Astrocyte (in vitro differentiated cells and primary cell): Measurements from ENCODE around the gene LMNTD2. TPM values are rescaled to one million over a fixed set of nuclear protein-coding genes. Genes with fewer than 3 reads are reported as not detected.

Source experiments
- DNase-seq: peaks from one replicate; pipeline ENCODE4 v3.0.0-alpha.2; 2010; ENCODE audit warnings: low read depth
- FAIRE-seq: peaks from 2 replicates; lab custom pipeline; 2011; peaks lifted over from hg19 to GRCh38; lab: Jason Lieb, UNC
- H2AFZ ChIP-seq: 2 replicates; pipeline ENCODE4 v1.6.0; 2012; ENCODE audit warnings: low read depth, low read length, inconsistent platforms
- H3K27ac ChIP-seq: 2 replicates; pipeline ENCODE4 v1.5.1; 2011; ENCODE audit warnings: low read depth, low read length, inconsistent platforms
- H3K27me3 ChIP-seq: 2 replicates; pipeline ENCODE4 v1.6.0; 2011; ENCODE audit warnings: low read length, inconsistent platforms; ENCODE audit not compliant: insufficient read depth
- H3K36me3 ChIP-seq: 2 replicates; pipeline ENCODE4 v1.5.1; 2011; ENCODE audit warnings: low read length, inconsistent platforms; ENCODE audit not compliant: insufficient read depth
- H3K4me1 ChIP-seq: 2 replicates; pipeline ENCODE4 v1.5.1; 2011; ENCODE audit warnings: low read length, inconsistent platforms; ENCODE audit not compliant: insufficient read depth
- H3K4me2 ChIP-seq: 2 replicates; pipeline ENCODE4 v1.6.0; 2012; ENCODE audit warnings: low read length, inconsistent platforms
- H3K4me3 ChIP-seq: 2 replicates; pipeline ENCODE4 v1.5.1; 2011; ENCODE audit warnings: low read depth, mild to moderate bottlenecking, low read length, inconsistent platforms; ENCODE audit not compliant: insufficient read depth
- H3K79me2 ChIP-seq: 2 replicates; pipeline ENCODE4 v1.6.0; 2012; ENCODE audit warnings: mild to moderate bottlenecking, low read length, inconsistent platforms; ENCODE audit not compliant: insufficient read depth
- H3K9ac ChIP-seq: 2 replicates; pipeline ENCODE4 v1.6.0; 2012; ENCODE audit warnings: mild to moderate bottlenecking, low read length, inconsistent platforms
- H3K9me3 ChIP-seq: 2 replicates; pipeline ENCODE4 v1.5.1; 2012; ENCODE audit warnings: low read depth, mild to moderate bottlenecking, low read length, inconsistent platforms; ENCODE audit not compliant: insufficient read depth
- H4K20me1 ChIP-seq: 2 replicates; pipeline ENCODE4 v1.6.0; 2012; ENCODE audit warnings: low read length, inconsistent platforms; ENCODE audit not compliant: insufficient read depth
- H3K27ac Mint-ChIP-seq: one replicate; pipeline ENCODE4 v1.8.0; 2021; ENCODE audit warnings: mild to moderate bottlenecking, mixed read lengths; ENCODE audit not compliant: unreplicated experiment
- H3K27me3 Mint-ChIP-seq: one replicate; pipeline ENCODE4 v1.8.0; 2021; ENCODE audit warnings: low read depth, mixed read lengths; ENCODE audit not compliant: unreplicated experiment
- H3K36me3 Mint-ChIP-seq: one replicate; pipeline ENCODE4 v1.8.0; 2021; ENCODE audit warnings: low read depth, mixed read lengths; ENCODE audit not compliant: unreplicated experiment
- H3K4me1 Mint-ChIP-seq: one replicate; pipeline ENCODE4 v1.8.0; 2021; ENCODE audit warnings: low read depth, mixed read lengths; ENCODE audit not compliant: unreplicated experiment
- H3K4me3 Mint-ChIP-seq: one replicate; pipeline ENCODE4 v1.8.0; 2021; ENCODE audit warnings: mild to moderate bottlenecking, moderate library complexity, mixed read lengths; ENCODE audit not compliant: unreplicated experiment
- H3K9me3 Mint-ChIP-seq: one replicate; pipeline ENCODE4 v1.8.0; 2021; ENCODE audit warnings: mild to moderate bottlenecking, mixed read lengths; ENCODE audit not compliant: unreplicated experiment
- EZH2 ChIP-seq: IDR thresholded peaks from 2 replicates; pipeline ENCODE4 v1.6.1; 2012; ENCODE audit warnings: mild to moderate bottlenecking, low read length, inconsistent platforms; ENCODE audit not compliant: insufficient read depth
- total RNA-seq: library from RNA; stranded (reverse); gene quantifications from 2 replicates; pipeline ENCODE4 v1.2.1, GENCODE V29; 2021
- TF ChIP-seq, protein P1 (sequence below): IDR thresholded peaks from 2 replicates; pipeline ENCODE4 v1.5.1; 2011; ENCODE audit warnings: low read depth, mild to moderate bottlenecking, inconsistent platforms, low read length, moderate library complexity; ENCODE audit not compliant: insufficient read depth

LMNTD2 gene
- total RNA-seq, 1 donor from 2014 or later: 2.8 TPM

DNA sequence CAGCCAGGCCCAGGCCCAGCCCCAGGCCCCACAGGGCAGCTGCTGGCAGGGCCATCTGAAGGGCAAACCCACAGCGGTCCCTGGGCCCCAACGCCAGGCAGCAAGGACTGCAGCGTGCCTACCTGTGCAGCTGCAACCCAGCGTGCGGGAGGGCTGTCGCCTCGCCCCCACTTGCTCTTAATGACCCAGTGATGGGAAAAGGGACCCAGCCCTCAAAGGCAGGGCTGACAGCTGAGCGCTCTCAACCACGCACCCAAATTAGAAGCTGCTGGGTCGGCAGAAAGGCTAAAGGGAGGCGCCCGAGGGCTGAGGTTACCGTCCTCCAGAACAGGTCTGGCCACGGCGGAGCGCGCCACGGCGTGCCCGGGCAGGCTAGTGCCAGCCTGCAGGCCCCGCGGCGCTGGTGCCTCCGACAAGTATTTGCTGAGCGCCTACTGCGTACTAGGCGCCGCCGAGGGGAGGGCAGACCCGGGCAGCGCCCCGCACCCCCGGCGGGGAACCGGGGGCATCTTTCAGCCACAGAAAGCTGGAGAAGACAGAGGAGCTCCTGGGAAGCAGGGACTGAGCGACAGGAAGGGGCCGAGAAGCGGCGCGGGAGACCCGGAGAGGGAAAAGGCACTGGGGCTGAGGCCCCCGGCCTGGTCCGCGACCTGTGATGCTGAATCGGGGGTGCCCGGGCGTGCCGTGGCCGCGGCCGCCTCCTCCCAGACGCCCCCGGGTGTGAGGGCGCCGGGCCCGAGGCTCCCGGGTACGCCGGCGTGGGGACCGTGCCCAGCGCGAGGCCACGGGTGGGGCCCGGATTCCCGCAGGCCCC is 25.9 kb downstream of the LMNTD2 start:
- no peak for FAIRE-seq

DNA sequence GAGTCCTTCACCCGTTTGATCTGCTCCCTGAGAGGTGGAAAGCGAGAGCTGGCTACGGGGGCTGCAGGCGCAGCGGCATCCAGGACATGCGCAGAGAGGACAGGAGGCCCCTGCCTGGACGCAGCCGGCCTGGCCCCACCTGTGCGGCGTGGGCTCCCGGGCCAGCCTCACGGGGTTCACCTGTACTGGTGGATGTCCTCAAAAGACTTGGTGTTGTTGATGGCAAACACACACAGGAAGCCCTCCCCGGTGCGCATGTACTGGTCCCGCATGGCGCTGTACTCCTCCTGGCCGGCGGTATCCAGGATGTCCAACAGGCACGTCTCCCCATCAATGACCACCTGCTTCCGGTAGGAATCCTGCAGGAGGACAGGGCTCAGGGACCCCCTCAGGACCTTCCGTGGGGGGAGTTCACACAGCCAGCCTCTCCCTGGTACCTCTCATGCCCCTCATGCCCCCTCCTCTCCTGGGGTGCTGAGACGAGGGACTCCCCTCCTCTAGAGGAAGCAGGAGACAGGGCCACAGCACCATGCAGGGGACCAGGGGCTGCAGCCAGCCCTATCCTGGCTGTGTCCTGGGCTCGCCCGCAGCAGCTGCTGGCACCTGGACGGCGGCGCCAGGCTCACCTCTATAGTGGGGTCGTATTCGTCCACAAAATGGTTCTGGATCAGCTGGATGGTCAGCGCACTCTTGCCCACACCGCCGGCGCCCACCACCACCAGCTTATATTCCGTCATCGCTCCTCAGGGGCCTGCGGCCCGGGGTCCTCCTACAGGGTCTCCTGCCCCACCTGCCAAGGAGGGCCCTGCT is 26.7 kb downstream of the LMNTD2 start:
- peaks cover 2% of the 10 kb centered on the region for H3K27me3 Mint-ChIP-seq
- no peaks in the 10 kb centered on the region for H3K36me3 Mint-ChIP-seq
- H3K4me3 Mint-ChIP-seq: peak overlapping the region; percentile 78

More for the DNA sequence above, 25.9 kb downstream of the LMNTD2 start:
- Mint-ChIP-seq H3K4me3 (peak overlapping the region; percentile 78), H3K27ac (no peak overlapping the region), H3K27me3 (peaks cover 4% of the 10 kb centered on the region), H3K36me3 (peaks cover under 1% of the 10 kb centered on the region), H3K9me3 (no peaks in the 10 kb centered on the region), H3K4me1 (peaks cover 4% of the 10 kb centered on the region)
- Histone ChIP-seq H3K9ac (peak overlapping the region; percentile 86), H3K79me2 (peaks cover 20% of the 10 kb centered on the region), H3K27ac (peak overlapping the region; percentile 12), H3K9me3 (no peaks in the 10 kb centered on the region), H3K27me3 (no peaks in the 10 kb centered on the region), H3K4me2 (peak overlapping the region; percentile 95), H3K4me1 (peaks cover 26% of the 10 kb centered on the region), H2AFZ (peak overlapping the region; percentile 34), H4K20me1 (peaks cover 34% of the 10 kb centered on the region), H3K36me3 (peaks cover 3% of the 10 kb centered on the region), H3K4me3 (peak overlapping the region; percentile 78)
- DNase-seq: no peak
- TF ChIP-seq, protein P1, sequence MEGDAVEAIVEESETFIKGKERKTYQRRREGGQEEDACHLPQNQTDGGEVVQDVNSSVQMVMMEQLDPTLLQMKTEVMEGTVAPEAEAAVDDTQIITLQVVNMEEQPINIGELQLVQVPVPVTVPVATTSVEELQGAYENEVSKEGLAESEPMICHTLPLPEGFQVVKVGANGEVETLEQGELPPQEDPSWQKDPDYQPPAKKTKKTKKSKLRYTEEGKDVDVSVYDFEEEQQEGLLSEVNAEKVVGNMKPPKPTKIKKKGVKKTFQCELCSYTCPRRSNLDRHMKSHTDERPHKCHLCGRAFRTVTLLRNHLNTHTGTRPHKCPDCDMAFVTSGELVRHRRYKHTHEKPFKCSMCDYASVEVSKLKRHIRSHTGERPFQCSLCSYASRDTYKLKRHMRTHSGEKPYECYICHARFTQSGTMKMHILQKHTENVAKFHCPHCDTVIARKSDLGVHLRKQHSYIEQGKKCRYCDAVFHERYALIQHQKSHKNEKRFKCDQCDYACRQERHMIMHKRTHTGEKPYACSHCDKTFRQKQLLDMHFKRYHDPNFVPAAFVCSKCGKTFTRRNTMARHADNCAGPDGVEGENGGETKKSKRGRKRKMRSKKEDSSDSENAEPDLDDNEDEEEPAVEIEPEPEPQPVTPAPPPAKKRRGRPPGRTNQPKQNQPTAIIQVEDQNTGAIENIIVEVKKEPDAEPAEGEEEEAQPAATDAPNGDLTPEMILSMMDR: no peak
- TF ChIP-seq EZH2: no peak

More for the DNA sequence above, 26.7 kb downstream of the LMNTD2 start:
- Histone ChIP-seq H4K20me1 (peaks cover 34% of the 10 kb centered on the region), H3K9me3 (no peaks in the 10 kb centered on the region), H3K36me3 (peaks cover 3% of the 10 kb centered on the region), H3K4me3 (peak overlapping the region; percentile 78), H3K79me2 (peaks cover 20% of the 10 kb centered on the region), H2AFZ (no peak overlapping the region), H3K9ac (peak overlapping the region; percentile 86), H3K27me3 (no peaks in the 10 kb centered on the region), H3K27ac (no peak overlapping the region), H3K4me1 (peaks cover 26% of the 10 kb centered on the region), H3K4me2 (peak overlapping the region; percentile 95)
- DNase-seq: no peak
- FAIRE-seq: no peak
- no peak for TF ChIP-seq EZH2
- TF ChIP-seq, protein P1: no peak
- Mint-ChIP-seq H3K4me1 (peaks cover 4% of the 10 kb centered on the region), H3K27ac (no peak overlapping the region), H3K9me3 (no peaks in the 10 kb centered on the region)
